ENCODE results near the gene HOXD1.
A peak's percentile ranks its signal among the peaks of the same experiment; 100 is the strongest.

HOXD1 gene

DNA sequence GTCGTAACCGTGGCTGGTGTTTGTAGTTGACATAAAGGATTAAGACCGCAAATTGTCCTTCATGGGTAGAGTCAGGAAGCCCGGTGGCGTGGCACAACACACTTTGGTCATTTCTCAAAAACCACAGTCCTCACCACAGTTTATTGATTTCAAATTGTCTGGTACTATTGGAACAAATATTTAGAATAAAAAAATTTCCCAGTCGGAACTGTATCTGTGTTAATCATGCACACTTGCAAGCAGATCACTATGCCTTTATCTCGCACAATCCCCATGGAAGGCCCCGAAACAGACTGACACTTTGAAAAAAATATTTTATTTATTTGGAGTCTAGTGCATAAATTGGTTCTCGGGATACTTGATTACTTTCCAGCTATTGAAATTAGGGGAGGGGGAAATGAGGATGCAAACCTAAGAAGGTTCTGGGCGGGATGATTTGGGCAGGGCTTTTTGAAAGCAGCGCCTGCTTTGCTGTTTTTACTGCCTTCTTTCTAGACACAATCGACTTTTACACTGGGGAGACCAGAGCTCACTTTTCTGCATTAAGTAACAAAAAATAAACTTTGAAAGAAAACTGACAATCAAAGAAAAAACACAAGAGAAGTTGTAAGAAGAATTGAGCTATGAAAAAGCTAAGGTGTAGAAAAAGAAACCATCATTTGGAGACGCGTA, 15.4 kb upstream of the HOXD1 start:
- no peak for DNase-seq (ENCODE audit: low read depth)
- TF ChIP-seq, protein P1, sequence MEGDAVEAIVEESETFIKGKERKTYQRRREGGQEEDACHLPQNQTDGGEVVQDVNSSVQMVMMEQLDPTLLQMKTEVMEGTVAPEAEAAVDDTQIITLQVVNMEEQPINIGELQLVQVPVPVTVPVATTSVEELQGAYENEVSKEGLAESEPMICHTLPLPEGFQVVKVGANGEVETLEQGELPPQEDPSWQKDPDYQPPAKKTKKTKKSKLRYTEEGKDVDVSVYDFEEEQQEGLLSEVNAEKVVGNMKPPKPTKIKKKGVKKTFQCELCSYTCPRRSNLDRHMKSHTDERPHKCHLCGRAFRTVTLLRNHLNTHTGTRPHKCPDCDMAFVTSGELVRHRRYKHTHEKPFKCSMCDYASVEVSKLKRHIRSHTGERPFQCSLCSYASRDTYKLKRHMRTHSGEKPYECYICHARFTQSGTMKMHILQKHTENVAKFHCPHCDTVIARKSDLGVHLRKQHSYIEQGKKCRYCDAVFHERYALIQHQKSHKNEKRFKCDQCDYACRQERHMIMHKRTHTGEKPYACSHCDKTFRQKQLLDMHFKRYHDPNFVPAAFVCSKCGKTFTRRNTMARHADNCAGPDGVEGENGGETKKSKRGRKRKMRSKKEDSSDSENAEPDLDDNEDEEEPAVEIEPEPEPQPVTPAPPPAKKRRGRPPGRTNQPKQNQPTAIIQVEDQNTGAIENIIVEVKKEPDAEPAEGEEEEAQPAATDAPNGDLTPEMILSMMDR (conservative IDR thresholded peaks at IDR 0.05; ENCODE audit: control insufficient read depth, insufficient read depth, low read depth, low read length): no peak
- H3K4me3 ChIP-seq (ENCODE audit: control insufficient read depth, low read depth, low read length): no peak overlapping the region

GRCh38 chr2:176173567-176174381, 14.7 kb upstream of the HOXD1 start:
- no peak for DNase-seq (ENCODE audit: low read depth)
- no peak overlapping the region for H3K4me3 ChIP-seq (ENCODE audit: control insufficient read depth, low read depth, low read length)
- TF ChIP-seq, protein P1 (conservative IDR thresholded peaks at IDR 0.05; ENCODE audit: control insufficient read depth, insufficient read depth, low read depth, low read length): no peak

GRCh38 chr2:176174382-176174823, 14.1 kb upstream of the HOXD1 start:
- no peak overlapping the region for H3K4me3 ChIP-seq (ENCODE audit: control insufficient read depth, low read depth, low read length)

DNA sequence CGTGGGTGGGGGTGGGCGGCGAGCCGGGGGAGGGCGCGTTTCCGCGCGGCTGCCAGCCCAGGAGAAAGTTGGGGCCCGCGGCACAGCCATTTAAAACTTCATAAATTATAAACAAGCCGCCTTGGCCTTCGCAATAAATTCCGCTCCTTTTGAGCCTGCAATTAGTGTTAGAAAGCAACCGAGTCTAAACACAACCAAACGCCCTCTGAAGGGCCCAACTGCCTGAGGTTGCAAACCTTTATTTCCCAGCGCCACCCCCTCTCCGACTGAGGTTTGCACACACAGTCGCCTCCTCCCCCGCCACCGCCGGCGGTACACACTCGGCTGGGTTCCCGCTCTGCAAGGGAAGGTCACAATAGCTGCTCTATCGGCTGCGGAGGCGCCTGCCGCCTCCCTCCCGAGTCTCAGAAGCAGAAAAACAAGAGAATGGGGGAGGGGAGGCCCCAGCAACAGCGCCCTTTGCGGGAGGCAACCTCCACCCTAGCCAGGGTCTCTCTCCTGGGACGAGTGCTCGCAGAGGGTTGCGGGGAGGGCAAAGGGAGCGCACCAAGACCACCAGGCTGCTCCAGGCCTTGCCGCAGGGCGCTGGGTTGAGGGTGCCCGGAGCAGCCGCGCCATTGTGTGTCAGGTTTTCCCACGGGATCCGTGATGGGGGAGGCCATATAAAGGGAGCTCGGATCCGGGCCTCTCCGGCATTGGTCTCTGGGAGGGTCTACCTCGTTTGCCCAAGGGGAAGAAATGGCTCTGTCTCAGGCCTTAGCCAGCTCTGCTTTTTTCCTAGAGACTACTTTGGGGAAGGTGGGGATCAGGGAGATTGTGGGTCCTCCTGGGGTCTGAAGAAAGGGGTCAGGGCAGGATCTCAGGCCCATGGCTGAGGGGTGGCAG, 13.4 kb upstream of the HOXD1 start:
- H3K4me3 ChIP-seq (ENCODE audit: control insufficient read depth, low read depth, low read length): peak overlapping the region; percentile 15
- TF ChIP-seq, protein P1 (conservative IDR thresholded peaks at IDR 0.05; ENCODE audit: control insufficient read depth, insufficient read depth, low read depth, low read length): no peak
- DNase-seq (ENCODE audit: low read depth): no peak

More at GRCh38 chr2:176174382-176174823, 14.1 kb upstream of the HOXD1 start:
- TF ChIP-seq, protein P1 (conservative IDR thresholded peaks at IDR 0.05; ENCODE audit: control insufficient read depth, insufficient read depth, low read depth, low read length): no peak
- DNase-seq (ENCODE audit: low read depth): no peak

GRCh38 chr2:176175709-176176607, 12.5 kb upstream of the HOXD1 start:
- no peak overlapping the region for H3K4me3 ChIP-seq (ENCODE audit: control insufficient read depth, low read depth, low read length)
- DNase-seq (ENCODE audit: low read depth): no peak
- TF ChIP-seq, protein P1 (conservative IDR thresholded peaks at IDR 0.05; ENCODE audit: control insufficient read depth, insufficient read depth, low read depth, low read length): no peak
